Uterus (tissue), 4 donors: ENCODE results near the gene PRRT1B. TPM values are rescaled to one million over a fixed set of nuclear protein-coding genes. Genes with fewer than 3 reads are reported as not detected.

Experiments
- DNase-seq, 2 donors: peaks; one replicate each; pipeline ENCODE4 v3.0.0-alpha.2; 2019 to 2020
- H3K27ac ChIP-seq, 2 donors: fragments of 200-600 bp; sonication (generic); 1 replicate in 1 of 2; 2 replicates in 1 of 2; pipeline ENCODE4 v1.5.1; 2016 to 2018
- H3K27me3 ChIP-seq, 2 donors: fragments of 200-600 bp; sonication (generic); one replicate each; pipeline ENCODE4 v1.5.1; 2018 to 2019; ENCODE audit warnings: control low read depth in 1 of 2
- H3K36me3 ChIP-seq, 2 donors: fragments of 200-600 bp; sonication (generic); one replicate each; pipeline ENCODE4 v1.5.1; 2019; ENCODE audit warnings: control low read depth in 1 of 2
- H3K4me1 ChIP-seq, 2 donors: fragments of 200-600 bp; sonication (generic); one replicate each; pipeline ENCODE4 v1.5.1; 2018 to 2019; ENCODE audit warnings: control low read depth in 1 of 2
- H3K4me3 ChIP-seq, 2 donors: fragments of 200-600 bp; sonication (generic); 1 replicate in 1 of 2; 2 replicates in 1 of 2; pipeline ENCODE4 v1.5.1; 2018 to 2019; ENCODE audit warnings: mild to moderate bottlenecking in 1 of 2
- H3K9me3 ChIP-seq, 2 donors: fragments of 200-600 bp; sonication (generic); one replicate each; pipeline ENCODE4 v1.5.1; 2019; ENCODE audit warnings: control low read depth in 1 of 2
- CTCF ChIP-seq, 4 experiments: fragments of 200-600 bp in 2 of 4; fragments of 450-650 bp in 2 of 4; sonication (generic) in 2 of 4; IDR thresholded peaks; one replicate each; pipeline ENCODE4 v1.5.1; 2016 to 2019; ENCODE audit warnings: antibody characterized with exemption in 4 of 4, mild to moderate bottlenecking in 2 of 4, moderate library complexity in 1 of 4
- POLR2A ChIP-seq, 2 donors: fragments of 450-650 bp; IDR thresholded peaks; one replicate each; pipeline ENCODE4 v1.6.1; 2016; ENCODE audit warnings: antibody characterized with exemption in 2 of 2, mild to moderate bottlenecking in 1 of 2, moderate library complexity in 1 of 2
- intact Hi-C: fragments of 100-400 bp; cut with DNase I; formaldehyde crosslinking; loops from one replicate; pipeline ENCODE4 v1.15.1; 2023; ENCODE audit warnings: low total_unique reads
- total RNA-seq, 4 donors: library from RNA; depleted of rRNA in 3 of 4; stranded (reverse); fragments of >200 nt in 3 of 4; gene quantifications; one replicate each; pipeline versions ENCODE4 v1.1.0 to v1.2.4, GENCODE V29; 2014 to 2023
- donor health status: DM: yes; HTN: yes; CAD: no.

PRRT1B gene
- total RNA-seq, 4 donors from 2014 or later, result not detected

GRCh38 chr9:131577005-131578000 is 32.0 kb downstream of the PRRT1B start:
- Histone ChIP-seq H3K27me3 (no peaks in the 10 kb centered on the region), H3K4me3 (no peak overlapping the region), H3K36me3 (no peaks in the 10 kb centered on the region), H3K9me3 (no peaks in the 10 kb centered on the region), H3K4me1 (no peaks in the 10 kb centered on the region), H3K27ac (no peak overlapping the region)
- intact Hi-C loops, result no loop called here
- TF ChIP-seq POLR2A (IDR thresholded peaks at IDR 0.05) (no peak), CTCF (IDR thresholded peaks at IDR 0.05) (no peak)
- DNase-seq, result no peak

GRCh38 chr9:131578021-131578420 is 32.7 kb downstream of the PRRT1B start:
- Histone ChIP-seq H3K27ac (no peak overlapping the region), H3K4me1 (no peaks in the 10 kb centered on the region), H3K27me3 (no peaks in the 10 kb centered on the region), H3K4me3 (no peak overlapping the region), H3K9me3 (no peaks in the 10 kb centered on the region), H3K36me3 (no peaks in the 10 kb centered on the region)
- intact Hi-C loops, result no loop called here
- TF ChIP-seq POLR2A (IDR thresholded peaks at IDR 0.05) (no peak), CTCF (IDR thresholded peaks at IDR 0.05) (no peak)
- no peak for DNase-seq

GRCh38 chr9:131578731-131579504 is 33.6 kb downstream of the PRRT1B start:
- no peak for DNase-seq
- no peak for TF ChIP-seq CTCF (IDR thresholded peaks at IDR 0.05)
- no peak for TF ChIP-seq POLR2A (IDR thresholded peaks at IDR 0.05)
- intact Hi-C loops, result no loop called here
- H3K27me3 ChIP-seq, result no peaks in the 10 kb centered on the region
- H3K27ac ChIP-seq, result no peak overlapping the region
- no peaks in the 10 kb centered on the region for H3K4me1 ChIP-seq
- H3K36me3 ChIP-seq, result no peaks in the 10 kb centered on the region
- no peak overlapping the region for H3K4me3 ChIP-seq
- H3K9me3 ChIP-seq, result no peaks in the 10 kb centered on the region

- TF ChIP-seq POLR2A (IDR thresholded peaks at IDR 0.05), result no peak
- TF ChIP-seq CTCF (IDR thresholded peaks at IDR 0.05), result no peak
- no peaks in the 10 kb centered on the region for H3K9me3 ChIP-seq
- H3K27ac ChIP-seq, result no peak overlapping the region
- no peaks in the 10 kb centered on the region for H3K4me1 ChIP-seq
- no peaks in the 10 kb centered on the region for H3K36me3 ChIP-seq
- H3K27me3 ChIP-seq, result no peaks in the 10 kb centered on the region
- no peak for DNase-seq
- no peak overlapping the region for H3K4me3 ChIP-seq
- intact Hi-C loops, result no loop called here
These were observed 34.5 kb downstream of the PRRT1B start for GRCh38 chr9:131579789-131580211.

- DNase-seq, result no peak
- Histone ChIP-seq H3K9me3 (no peaks in the 10 kb centered on the region), H3K36me3 (no peaks in the 10 kb centered on the region), H3K27ac (no peak overlapping the region), H3K27me3 (no peaks in the 10 kb centered on the region), H3K4me1 (no peaks in the 10 kb centered on the region), H3K4me3 (no peak overlapping the region)
- intact Hi-C loops, result no loop called here
- TF ChIP-seq CTCF (IDR thresholded peaks at IDR 0.05), result no peak
- TF ChIP-seq POLR2A (IDR thresholded peaks at IDR 0.05), result no peak
These were observed 35.0 kb downstream of the PRRT1B start for GRCh38 chr9:131580358-131580757.
